GM19468 (cell line): ENCODE measurements around the gene MSI2.

ENCODE experiments used
- ATAC-seq: cut with Tn5 transposase; IDR thresholded peaks from one replicate; pipeline ENCODE4 v1.9.1; 2021; ENCODE audit warnings: mild to moderate bottlenecking, moderate library complexity, moderate number of reproducible peaks; ENCODE audit not compliant: unreplicated experiment; ENCODE audit errors: extremely low read depth

MSI2 gene

DNA sequence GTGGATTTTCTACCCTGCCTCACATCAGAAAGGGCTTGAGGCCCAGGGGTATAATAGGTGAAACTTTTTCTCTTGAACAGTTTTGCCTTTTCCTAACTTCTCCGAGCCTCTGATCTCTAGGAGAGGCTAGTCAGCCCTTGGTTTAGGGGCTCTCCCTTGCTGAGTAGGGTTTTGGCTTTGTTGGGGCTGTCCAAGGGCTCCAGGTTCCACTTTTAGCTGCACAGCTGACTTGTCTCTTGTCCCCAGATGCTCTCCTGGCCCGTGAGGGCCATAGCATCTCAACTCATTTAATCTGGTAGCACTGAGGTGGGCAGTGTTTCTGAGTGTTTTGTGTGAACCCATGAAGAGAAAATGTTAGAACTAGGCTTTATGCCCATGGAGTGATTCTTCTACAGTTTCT, 103.9 kb downstream of the MSI2 start:
- no peak for ATAC-seq

DNA sequence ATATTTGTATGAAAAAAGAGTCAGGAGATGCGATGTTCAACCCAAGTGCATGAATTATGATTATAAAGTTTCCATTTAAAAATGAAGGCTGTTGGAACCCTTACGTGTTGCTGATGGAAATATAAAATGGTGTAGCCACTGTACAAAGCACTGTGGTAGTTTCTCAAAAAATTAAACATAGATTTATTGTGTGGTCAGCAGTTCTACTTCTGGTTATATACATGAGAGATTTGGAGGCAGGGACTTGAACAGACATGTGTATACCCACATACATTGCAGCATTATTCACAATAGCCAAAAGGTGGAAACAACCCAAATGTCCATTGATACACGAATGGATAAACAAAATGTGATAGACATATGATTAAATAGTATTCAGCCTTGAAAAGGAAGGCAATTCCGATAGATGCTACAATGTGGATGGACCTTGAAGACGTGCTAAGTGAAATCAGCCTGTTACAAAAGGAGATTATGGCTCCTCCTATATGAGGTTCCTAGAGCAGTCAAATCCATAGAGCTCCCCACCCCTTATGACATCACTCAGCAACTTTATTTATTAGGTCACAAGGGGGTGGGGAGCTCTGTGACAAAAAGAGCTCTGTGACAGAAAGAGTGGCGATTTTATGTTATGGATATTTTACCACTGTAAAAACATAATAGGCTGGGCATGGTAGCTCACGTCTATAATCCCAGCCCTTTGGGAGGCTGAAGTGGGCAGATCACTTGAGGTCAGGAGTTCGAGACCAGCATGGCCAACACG, 106.7 kb downstream of the MSI2 start:
- no peak for ATAC-seq

DNA sequence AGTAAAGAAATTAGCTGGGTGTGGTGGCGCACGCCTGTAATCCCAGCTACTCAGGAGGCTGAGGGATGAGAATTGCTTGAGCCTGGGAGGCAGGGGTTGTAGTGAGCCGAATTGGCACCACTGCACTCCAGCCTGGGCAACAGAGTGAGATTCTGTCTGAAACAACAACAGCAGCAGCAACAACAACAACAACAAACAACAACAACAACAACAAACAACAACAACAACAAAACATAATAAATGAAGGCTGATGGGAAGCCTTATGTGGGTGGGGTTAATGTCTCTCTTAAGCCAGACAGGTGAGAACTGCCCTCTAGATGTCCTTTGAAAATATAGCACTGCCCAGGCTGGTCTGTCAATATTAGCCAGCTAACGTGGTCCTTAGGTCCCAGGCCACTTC, 107.3 kb downstream of the MSI2 start:
- no peak for ATAC-seq

DNA sequence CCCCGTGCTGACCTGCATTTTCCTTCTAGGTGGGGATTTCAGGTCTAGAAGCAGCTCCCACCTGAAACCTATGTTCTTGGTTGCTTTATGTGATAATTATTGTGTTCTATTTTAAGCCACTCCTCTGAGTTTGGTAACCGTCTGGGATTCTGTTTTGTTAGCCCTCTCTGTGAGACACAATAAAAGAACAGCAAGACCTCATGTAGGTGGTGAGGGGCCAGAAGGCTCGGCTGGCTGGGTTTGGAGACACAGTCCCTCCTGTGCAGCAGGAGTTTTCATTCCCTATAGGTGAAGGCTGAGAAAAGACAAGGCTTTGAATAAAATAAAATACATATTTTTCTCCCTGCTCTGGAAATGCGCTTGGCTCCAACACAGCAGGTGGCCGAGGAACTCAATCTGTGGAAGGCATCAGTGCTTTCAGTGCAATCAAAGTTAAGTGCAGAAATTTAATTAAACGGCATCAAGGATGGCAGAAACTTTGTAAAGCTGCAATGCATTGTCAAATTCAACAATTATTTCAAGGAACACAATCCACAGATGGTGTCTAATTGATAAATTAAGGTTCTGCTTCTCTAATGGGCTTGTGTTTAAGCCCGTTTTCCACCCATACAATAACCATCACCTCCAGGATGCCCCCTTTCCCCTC, 107.8 kb downstream of the MSI2 start:
- no peak for ATAC-seq

DNA sequence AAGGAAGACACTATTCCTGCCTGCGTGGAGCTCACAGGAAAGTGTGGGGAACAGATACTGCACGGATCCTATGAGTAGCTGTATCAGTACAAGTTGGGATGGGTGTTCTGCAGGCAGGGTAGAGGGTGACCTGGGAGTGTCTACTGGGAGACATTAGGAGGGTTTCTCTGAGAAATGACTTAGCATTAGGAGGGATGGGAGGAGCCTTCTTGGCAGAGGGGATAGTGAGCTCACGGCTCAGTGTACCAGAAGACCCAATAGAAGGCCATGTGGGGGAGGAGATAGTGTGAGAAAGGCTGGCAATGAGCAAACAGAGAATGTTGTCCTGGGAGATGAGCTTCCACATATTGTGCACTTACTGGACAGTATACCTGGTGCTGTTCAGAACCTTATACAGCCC, 109.1 kb downstream of the MSI2 start:
- ATAC-seq = no peak

DNA sequence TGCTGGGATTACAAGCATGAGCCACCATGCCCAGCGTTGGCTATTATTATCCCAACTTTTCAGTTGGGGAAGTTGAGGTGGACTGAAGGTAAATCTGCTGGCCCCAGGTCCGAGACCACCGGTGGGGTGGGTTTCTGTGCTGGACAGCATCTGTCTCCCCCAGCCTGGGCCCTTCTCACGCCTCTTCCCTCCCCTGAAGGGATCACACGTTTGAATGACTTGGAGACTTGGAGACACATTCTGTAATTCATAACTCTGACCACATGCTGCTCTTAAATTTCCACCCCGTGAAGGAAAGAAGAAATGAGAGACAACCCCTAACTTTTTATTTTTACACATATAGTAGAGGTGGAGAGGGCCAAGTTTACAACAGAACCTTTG, 109.8 kb downstream of the MSI2 start:
- ATAC-seq = no peak

DNA sequence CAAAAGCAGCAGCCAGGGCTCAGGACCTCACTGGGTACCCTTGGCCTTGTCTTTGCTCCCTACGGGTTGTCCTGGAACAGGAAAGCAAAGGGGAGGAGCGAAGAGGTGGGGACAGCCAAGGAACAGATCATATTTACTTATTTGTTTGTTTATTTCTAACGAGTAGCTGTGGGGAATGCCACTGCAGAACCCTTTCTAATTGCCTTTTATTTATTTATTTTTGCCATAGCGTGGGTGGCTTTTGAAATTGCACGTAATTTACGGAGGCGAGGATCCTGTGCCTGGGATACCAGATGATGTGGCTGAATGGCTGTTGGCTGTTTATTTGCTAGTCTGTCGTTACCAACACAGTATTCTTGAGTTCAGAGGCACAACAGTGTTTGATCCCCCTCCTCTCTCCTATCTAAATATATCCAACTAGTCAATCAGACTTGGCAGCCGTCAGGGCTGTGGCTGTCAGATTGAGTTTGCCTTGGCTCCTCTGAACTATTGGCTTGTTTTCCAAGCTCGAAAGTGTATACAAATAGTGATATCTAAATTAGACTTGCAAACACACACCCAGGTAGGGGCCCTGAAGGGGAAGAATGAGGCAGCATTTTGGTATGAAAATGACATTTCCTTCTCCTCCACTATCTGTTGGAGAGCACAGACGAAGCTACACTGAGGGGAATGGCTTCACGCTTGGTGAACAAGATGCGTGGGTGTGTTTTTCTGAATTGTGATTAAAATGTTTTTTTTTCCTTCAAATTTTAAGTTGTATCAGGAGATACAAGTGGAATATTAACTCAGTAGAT, 110.4 kb downstream of the MSI2 start:
- no peak for ATAC-seq

DNA sequence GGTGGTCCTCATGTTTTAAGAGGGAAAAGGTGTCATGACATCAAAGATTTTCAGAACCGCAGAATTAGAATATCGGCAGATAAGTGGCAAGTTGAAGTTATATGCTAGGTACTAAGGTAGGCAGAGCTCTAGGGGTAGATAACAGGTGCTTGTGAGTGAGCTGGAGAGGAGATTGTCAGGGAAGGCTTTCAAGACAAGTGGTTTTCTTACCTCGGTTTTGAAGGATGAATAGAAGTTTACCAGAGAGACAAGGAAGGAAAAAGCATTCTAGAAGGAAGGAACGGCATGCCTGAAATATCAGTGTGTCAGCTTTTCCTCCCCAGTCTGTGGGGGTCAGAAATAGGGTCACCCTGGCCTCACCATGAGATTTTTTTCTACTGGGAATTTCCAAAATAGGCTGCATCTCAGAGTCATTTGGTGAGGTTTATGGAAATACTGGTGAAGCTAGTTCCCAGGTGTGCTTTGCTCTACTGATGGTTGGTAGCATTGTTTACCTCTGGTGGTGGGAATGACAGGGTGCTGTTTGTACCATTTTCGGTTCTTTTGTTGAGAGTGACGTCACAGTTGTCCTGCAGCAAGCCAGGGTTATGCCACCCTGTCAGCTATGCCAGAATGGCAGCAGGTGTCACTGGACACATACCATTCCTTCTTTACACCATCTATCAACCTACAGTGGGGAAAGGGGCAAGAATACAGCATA, 112.5 kb downstream of the MSI2 start:
- ATAC-seq = peak; percentile 21

DNA sequence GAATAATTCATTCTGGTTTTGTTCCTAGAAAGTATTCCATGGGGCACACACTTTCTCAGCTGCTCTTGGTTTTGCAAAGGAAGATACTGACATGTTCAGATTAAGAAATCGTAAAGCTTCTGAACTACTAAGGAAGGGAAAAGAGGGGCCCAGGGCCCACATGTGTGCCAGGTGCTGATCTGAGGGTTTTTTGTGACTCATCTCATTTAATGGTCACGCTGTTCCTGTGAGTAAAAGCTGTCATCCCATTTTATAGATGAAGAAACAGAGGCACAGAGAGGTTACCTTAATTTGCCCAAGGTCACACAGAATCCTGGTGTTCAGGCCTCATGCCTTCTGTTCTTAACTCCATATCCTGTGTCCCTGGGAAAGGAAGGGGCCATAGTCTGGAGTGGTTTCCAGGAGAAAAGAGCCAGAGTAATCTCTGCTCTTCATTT, 113.2 kb downstream of the MSI2 start:
- ATAC-seq = no peak

DNA sequence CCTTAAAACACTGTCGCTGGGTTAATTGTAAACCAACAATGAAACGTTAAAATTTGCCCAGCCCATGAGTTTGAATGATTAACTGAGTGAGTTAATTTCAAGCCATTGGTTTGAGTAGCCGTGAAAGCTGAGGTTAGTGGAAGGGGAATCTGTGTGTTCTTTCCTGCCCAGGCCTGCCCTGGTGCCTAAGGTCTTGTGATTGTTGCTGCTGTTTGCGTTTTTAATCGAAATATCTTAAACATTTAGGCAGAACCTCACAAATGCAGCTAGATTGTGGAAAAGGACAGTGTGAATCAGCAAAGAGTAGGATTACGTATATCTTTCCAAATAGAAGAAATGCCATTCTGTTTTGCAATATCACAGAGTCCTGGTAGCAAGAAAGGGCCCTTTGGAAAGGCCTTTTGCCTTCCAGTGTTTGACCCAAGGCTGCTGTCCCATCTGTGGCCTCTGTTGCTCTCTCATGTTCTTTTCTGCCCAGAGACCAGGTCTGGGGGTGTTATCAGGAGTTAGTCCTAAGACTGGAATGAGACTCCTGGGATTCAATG, 113.8 kb downstream of the MSI2 start:
- ATAC-seq = no peak

DNA sequence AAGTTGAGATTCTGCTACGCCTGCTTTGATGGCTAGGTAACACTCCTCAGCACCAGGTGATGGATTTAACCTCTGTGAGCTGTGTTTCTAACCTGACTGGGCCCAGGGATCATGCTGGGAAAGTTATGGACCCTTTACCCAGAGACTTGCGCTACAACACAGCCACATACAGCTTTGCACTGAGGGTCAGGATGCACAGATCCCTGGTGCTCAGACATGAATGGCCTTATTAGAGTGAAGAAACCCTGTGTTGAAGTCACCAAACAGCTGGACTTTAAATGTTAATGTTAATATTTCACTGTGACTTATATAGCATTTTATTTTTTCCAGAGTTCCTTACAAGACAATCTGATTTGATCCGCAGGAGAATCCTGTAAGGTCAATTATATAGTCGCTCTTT, 114.3 kb downstream of the MSI2 start:
- ATAC-seq = no peak

DNA sequence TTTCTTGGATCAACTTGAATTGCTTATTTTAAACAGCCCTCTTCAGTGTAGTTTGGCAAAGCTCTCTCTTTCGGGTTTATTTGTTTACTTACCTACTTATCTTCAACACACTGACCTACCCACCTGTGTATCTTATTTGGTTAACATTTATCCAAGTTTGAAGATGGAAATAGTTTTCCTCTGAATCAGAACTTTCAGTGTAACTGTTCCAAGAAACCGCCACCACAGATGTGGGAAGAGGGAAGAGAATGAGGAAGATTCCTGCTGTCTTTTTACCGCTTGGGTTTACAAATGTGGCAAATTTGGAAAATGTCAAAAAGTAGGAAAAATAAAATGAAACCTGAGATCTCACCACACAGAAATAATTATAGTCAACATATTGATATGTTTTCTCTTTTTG, 115.8 kb downstream of the MSI2 start:
- ATAC-seq = no peak

DNA sequence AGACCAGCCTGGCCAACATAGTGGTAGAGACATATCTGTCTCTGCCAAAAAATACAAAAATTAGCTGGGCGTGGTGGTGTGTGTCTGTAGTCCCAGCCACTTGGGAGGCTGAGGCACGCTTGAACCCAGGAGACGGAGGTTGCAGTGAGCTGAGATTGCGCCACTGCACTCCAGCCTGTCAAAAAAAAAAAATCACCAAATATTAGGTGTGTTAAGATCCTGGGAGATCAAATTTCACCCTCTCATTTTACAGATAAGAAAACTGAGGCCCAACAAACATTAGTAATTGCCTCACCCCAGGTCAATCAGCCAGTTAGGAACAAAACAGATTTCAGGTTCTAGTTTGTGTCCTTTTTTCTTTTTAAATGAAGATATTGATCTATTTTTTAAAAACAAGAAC, 116.7 kb downstream of the MSI2 start:
- ATAC-seq = no peak

DNA sequence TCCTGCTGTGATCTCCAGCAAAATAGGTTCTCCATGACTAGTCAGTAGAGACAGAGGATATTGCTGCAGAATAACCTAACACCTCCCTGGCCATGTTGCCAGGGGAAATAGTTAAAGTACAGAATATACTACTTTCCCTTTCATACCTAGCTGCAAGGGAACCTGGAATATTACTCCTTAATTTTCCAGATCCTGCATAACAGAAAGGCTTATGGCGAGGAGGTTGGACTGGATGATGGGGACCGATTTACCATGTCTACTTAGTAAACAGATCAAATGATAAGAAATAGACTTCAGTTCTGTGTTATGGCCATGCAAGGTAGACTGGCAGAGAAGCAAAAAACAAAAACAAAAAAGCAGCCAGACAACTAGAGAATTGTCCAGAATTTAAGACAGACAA, 117.4 kb downstream of the MSI2 start:
- ATAC-seq = no peak

DNA sequence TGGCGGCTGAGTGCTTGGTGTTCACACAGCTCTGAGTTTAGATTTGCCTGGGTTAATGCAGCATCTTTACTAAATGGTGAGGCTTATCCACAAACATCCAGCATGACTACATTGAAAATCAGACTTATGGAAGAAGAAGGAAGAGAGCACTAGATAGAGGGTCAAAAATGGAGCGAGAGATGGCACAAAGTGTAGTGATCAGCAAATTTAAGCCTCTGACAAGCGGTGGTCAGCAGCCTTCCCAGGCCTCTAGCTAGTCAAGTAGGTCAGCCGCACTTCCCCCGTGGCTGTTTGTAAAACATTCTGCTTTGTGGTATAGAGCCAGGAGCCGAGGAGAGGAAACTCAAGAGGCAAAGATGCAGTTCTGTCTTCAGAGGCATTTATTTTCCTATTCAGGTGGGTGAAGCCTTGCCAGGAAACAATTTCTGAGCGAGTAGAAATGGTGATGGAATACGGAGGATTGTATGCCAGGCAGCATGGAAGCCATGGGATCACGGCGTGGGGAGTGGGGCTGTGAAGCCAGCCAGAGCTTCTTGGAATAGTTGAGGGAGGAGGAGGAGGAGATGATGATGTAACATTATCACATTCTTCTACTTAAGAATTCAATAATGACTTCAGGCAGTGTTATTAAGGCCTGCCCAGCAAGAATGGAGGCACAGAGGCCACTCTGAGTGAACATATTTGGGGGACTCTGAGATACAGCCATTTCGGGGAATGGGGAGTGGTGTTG, 118.9 kb downstream of the MSI2 start:
- no peak for ATAC-seq

DNA sequence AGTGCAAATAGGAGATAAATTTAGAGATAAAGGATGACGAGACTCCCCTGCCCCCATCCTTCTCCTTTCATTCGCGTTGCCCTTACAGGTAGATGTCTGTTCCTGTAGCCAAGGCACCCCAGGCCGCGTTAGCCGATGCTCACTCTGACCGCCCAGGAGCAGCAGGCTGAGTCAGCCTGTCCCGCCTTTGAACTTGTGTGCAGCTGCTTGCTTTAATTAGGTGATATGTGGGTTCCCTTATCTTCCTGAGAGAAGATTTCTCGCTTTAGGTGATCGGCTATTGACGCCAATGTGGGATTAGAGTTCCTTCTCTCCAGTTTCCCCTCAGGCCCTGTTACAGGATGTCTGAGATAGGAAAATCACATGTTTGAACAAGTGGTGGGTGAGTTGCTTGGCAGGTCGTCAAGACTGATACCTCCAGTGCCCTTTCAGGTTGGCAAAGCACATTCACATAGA, 119.5 kb downstream of the MSI2 start:
- ATAC-seq = no peak

DNA sequence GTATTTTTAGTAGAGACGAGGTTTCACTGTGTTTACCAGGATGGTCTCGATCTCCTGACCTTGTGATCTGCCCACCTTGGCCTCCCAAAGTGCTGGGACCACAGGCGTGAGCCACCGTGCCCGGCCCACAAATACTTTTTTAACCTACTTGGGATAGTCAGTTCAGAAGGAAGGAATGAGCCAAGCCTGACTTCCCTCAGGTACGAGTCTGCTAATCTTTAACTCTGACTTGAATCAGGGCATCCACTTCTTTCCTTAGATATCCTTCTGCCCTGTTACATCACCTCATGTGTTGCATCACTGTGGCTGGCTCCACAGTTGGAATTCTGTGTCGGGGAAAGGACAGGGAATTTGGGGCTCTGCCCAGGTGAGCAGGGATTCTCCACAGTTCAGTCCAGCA, 120.8 kb downstream of the MSI2 start:
- no peak for ATAC-seq

DNA sequence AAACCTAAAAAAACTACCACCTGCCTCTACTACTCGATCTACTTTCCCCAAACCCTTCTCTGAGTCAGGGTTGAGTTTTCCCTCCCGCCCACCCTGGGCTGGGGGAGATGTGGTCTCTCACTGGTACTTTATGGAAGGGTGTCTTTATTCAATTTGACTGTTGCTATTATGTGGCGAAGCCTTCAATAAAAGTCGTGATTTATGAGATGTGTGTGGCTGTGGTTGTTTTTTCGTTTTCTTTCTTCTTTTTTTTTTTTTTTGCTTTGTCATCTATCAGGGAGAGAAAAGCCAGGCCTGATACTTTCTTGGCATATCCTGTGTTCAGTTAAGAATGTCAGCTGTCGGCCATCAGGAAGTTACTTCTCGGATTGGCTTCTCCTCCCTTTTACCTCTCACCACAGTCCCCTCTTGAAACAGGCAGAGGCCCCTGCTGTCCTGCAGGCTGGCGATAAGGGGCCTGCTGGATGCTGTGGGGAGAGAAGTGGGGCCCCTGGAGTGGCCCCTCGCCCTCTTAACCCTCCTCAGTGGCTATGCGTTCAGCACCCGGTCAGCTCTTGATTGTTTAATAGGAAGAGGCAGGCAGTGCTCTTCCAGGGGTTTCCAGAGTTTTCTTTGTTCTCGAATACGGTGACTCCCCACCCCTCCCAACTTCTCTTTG, 123.0 kb downstream of the MSI2 start:
- no peak for ATAC-seq

DNA sequence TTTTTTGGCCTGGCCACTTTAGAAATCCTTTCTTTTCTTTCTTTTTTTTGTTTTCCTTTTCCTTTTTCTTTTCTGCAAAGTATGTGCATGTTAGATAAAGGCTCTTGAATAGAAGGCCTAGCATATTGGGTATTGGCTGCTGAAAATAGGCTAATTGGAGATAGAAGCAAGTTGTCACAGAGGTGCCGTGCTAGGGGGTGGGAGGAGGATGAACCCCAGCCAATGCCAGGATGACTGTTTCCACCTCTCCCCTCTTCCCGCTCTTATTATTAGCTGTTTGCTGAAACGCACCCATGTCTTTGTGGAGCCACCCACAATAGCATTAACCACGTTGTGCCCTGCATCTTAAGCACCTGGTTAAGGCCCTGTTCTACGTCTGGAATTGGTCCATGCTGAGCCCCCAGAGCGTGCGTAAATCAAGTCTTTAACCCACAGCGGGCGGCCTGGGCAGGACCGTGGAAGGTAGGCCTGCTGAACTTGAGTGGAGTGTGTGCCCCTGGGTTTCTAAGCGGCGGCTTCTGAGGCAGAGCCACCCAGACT, 123.6 kb downstream of the MSI2 start:
- ATAC-seq = no peak
